ENCODE measurements around the gene MX2. TPM values are rescaled to one million over a fixed set of nuclear protein-coding genes. Genes with fewer than 3 reads are reported as not detected.

The MX2 gene
- total and polyA plus RNA-seq, 2 experiments from 2014 or later = 5.4 to 9.2 TPM

- Histone ChIP-seq H3K27ac (ENCODE audit: low read depth) (no peak overlapping the region), H2AFZ (no peak overlapping the region), H3K27me3 (ENCODE audit: insufficient read depth) (no peaks in the 10 kb centered on the region), H3F3A (replicated peaks; ENCODE audit: low read depth) (no peaks in the 10 kb centered on the region), H4K20me1 (replicated peaks; ENCODE audit: insufficient read depth) (no peaks in the 10 kb centered on the region), H3K4me3 (no peak overlapping the region), H3K36me3 (ENCODE audit: insufficient read depth) (no peaks in the 10 kb centered on the region), H3K4me1 (ENCODE audit: insufficient read depth) (no peaks in the 10 kb centered on the region), H3K4me2 (no peak overlapping the region), H3K79me2 (replicated peaks; ENCODE audit: insufficient read depth) (no peaks in the 10 kb centered on the region), H3K9me2 (ENCODE audit: insufficient read depth) (peaks cover 15% of the 10 kb centered on the region; the same call in 1 of the 2 replicates)
- no peak for ATAC-seq
- TF ChIP-seq CREB1 (CRISPR knock-in tag; IDR thresholded peaks at IDR 0.05; ENCODE audit: low read depth) (no peak), ETS1 (IDR thresholded peaks at IDR 0.05) (no peak), EZH2phosphoT487 (IDR thresholded peaks at IDR 0.05; ENCODE audit: unreplicated experiment) (no peak)
- H3K9me3 Mint-ChIP-seq = peaks cover 20% of the 10 kb centered on the region
- no peak overlapping the region for H3K27ac Mint-ChIP-seq
- H3K4me3 Mint-ChIP-seq = no peak overlapping the region
- H3K4me1 Mint-ChIP-seq = peaks cover 3% of the 10 kb centered on the region; the same call in 2 of the 3 replicates
- H3K36me3 Mint-ChIP-seq (ENCODE audit: low read depth) = peaks cover 8% of the 10 kb centered on the region; the same call in 2 of the 3 replicates
- DNase-seq (ENCODE audit: low spot score) = no peak
- peaks cover 7% of the 10 kb centered on the region for H3K27me3 Mint-ChIP-seq (ENCODE audit: insufficient read depth, low read depth, poor library complexity)
Observed at GRCh38 chr21:41410767-41411448, 49.1 kb downstream of the MX2 start.

DNA sequence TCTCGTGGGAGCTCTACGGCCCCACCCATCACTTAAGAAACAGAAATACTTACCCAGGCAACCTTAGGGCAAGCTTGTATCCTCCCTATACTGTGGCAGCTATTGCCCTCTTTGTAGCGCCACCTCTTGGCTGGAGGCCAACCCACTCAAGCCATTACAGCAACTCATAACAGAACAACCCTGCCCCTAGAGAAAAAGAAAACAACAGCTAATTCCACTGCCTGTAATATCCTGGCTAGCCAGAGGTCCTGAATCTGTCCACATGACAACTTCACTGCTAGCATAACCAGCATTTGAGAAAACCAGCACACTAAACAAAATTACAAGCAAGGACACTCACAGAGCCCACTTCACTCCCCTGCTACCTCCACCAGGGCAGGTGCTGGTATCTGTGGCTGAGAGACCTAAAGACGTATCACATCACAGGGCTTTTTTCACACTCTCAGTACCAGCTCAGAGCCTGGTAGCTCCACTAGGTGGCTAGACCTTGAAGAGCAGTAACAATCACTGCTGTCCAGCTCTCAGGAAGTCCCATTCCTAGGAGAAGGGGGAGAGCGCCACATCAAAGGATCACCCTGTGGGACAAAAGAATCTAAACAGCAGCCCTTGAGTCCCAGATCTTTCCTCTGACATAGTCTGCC lies 49.7 kb downstream of the MX2 start:
- H3F3A ChIP-seq (replicated peaks; ENCODE audit: low read depth) = no peaks in the 10 kb centered on the region
- no peak overlapping the region for H3K4me2 ChIP-seq
- Mint-ChIP-seq H3K27me3 (ENCODE audit: insufficient read depth, low read depth, poor library complexity) (peaks cover 5% of the 10 kb centered on the region), H3K36me3 (ENCODE audit: low read depth) (peaks cover 8% of the 10 kb centered on the region; the same call in 2 of the 3 replicates), H3K4me1 (peaks cover 3% of the 10 kb centered on the region; the same call in 2 of the 3 replicates), H3K9me3 (peaks cover 20% of the 10 kb centered on the region), H3K27ac (no peak overlapping the region), H3K4me3 (no peak overlapping the region)
- H3K9me2 ChIP-seq (ENCODE audit: insufficient read depth) = peaks cover 15% of the 10 kb centered on the region; the same call in 1 of the 2 replicates
- H3K4me1 ChIP-seq (ENCODE audit: insufficient read depth) = no peaks in the 10 kb centered on the region
- H3K27me3 ChIP-seq (ENCODE audit: insufficient read depth) = no peaks in the 10 kb centered on the region
- no peak overlapping the region for H3K4me3 ChIP-seq
- ATAC-seq = peak; percentile 78
- TF ChIP-seq, protein P1, sequence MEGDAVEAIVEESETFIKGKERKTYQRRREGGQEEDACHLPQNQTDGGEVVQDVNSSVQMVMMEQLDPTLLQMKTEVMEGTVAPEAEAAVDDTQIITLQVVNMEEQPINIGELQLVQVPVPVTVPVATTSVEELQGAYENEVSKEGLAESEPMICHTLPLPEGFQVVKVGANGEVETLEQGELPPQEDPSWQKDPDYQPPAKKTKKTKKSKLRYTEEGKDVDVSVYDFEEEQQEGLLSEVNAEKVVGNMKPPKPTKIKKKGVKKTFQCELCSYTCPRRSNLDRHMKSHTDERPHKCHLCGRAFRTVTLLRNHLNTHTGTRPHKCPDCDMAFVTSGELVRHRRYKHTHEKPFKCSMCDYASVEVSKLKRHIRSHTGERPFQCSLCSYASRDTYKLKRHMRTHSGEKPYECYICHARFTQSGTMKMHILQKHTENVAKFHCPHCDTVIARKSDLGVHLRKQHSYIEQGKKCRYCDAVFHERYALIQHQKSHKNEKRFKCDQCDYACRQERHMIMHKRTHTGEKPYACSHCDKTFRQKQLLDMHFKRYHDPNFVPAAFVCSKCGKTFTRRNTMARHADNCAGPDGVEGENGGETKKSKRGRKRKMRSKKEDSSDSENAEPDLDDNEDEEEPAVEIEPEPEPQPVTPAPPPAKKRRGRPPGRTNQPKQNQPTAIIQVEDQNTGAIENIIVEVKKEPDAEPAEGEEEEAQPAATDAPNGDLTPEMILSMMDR (conservative IDR thresholded peaks at IDR 0.05; ENCODE audit: low read depth in 2 of 2) = peak; percentile 42 to 44
- TF ChIP-seq REST (IDR thresholded peaks at IDR 0.05; ENCODE audit: unreplicated experiment) (no peak), ZNF462 (CRISPR knock-in tag; IDR thresholded peaks at IDR 0.05) (no peak)
- H4K20me1 ChIP-seq (replicated peaks; ENCODE audit: insufficient read depth) = no peaks in the 10 kb centered on the region
- no peaks in the 10 kb centered on the region for H3K79me2 ChIP-seq (replicated peaks; ENCODE audit: insufficient read depth)
- no peak overlapping the region for H2AFZ ChIP-seq
- H3K27ac ChIP-seq (ENCODE audit: low read depth) = no peak overlapping the region
- H3K36me3 ChIP-seq (ENCODE audit: insufficient read depth) = no peaks in the 10 kb centered on the region
- peak; percentile 55 for DNase-seq (ENCODE audit: low spot score)
